Measurements from ENCODE around the gene ADGRA1.

DNA sequence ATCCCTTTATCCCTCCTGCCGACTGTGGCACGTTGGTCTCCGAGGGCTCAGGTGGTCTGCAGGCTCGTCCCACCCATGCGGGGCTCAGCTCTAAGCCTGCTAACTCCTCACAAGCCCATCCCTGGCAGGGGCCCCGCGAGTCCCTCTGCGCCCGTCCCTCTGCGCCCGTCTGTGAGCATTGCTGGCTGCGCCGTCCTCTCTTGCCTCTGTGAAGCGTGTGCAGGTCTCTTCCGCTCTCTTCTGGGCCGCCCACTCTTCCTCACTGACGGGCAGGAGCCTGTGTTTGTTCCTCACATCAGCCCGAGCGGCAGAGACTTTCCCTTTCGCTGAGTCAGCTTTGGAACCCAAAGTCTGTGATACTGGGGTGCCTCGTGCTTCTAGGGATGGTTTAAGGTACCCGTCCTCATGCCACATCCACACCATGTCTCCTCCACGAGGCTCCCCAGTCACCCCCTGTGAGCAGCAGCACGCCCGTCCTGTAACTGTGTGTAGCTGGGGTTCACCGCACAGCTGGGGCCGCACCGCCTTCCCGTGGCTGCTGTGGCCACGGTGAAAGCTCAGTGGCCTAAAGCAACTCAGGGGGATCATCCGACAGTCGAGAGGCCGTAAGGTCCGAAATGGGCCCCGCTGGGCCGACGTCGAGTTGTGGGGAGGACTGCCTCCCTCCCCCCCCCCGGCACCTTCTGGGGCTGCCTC lies 35.5 kb downstream of the ADGRA1 start:
- TF ChIP-seq, protein P1, sequence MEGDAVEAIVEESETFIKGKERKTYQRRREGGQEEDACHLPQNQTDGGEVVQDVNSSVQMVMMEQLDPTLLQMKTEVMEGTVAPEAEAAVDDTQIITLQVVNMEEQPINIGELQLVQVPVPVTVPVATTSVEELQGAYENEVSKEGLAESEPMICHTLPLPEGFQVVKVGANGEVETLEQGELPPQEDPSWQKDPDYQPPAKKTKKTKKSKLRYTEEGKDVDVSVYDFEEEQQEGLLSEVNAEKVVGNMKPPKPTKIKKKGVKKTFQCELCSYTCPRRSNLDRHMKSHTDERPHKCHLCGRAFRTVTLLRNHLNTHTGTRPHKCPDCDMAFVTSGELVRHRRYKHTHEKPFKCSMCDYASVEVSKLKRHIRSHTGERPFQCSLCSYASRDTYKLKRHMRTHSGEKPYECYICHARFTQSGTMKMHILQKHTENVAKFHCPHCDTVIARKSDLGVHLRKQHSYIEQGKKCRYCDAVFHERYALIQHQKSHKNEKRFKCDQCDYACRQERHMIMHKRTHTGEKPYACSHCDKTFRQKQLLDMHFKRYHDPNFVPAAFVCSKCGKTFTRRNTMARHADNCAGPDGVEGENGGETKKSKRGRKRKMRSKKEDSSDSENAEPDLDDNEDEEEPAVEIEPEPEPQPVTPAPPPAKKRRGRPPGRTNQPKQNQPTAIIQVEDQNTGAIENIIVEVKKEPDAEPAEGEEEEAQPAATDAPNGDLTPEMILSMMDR (IDR thresholded peaks at IDR 0.05; ENCODE audit: low read length), result no peak
- TF ChIP-seq EZH2 (IDR thresholded peaks at IDR 0.05; ENCODE audit: borderline replicate concordance, low read length), result no peak

All from OCI-LY1 (cell line).